LNCaP clone FGC (cell line): ENCODE measurements around the gene CDK4.

Experiments used
- DNase-seq: peaks from one replicate; pipeline ENCODE4 v3.0.0-alpha.2; 2011; ENCODE audit warnings: low read depth
- H3K4me3 ChIP-seq: 2 replicates; pipeline ENCODE4 v1.5.1; 2011; ENCODE audit warnings: mild to moderate bottlenecking, low read depth, low read length, control low read depth
- TF ChIP-seq, protein P1 (sequence below): IDR thresholded peaks from 2 replicates; pipeline ENCODE4 v1.5.1; 2012; ENCODE audit warnings: mild to moderate bottlenecking; ENCODE audit not compliant: control insufficient read depth, insufficient read depth; ENCODE audit errors: extremely low read depth

The CDK4 gene

DNA sequence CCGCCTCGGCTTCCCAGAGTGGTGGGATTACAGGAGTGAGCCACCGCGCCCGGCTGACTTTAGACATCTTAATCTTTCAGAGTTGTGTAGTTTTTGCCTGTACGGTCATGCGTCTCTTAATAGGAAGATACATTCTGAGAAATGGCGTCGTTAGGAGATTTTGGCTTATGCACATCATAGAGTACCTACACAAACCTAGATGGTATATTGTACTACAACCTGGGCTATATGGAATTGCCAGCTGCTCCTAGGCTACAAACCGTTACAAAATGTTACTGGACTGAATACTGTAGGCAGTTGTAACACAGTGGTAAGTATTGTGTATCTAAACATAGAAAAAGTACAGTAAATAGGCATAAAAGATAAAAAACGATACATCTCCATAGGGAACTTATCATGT lies 31.8 kb upstream of the CDK4 start:
- TF ChIP-seq, protein P1, sequence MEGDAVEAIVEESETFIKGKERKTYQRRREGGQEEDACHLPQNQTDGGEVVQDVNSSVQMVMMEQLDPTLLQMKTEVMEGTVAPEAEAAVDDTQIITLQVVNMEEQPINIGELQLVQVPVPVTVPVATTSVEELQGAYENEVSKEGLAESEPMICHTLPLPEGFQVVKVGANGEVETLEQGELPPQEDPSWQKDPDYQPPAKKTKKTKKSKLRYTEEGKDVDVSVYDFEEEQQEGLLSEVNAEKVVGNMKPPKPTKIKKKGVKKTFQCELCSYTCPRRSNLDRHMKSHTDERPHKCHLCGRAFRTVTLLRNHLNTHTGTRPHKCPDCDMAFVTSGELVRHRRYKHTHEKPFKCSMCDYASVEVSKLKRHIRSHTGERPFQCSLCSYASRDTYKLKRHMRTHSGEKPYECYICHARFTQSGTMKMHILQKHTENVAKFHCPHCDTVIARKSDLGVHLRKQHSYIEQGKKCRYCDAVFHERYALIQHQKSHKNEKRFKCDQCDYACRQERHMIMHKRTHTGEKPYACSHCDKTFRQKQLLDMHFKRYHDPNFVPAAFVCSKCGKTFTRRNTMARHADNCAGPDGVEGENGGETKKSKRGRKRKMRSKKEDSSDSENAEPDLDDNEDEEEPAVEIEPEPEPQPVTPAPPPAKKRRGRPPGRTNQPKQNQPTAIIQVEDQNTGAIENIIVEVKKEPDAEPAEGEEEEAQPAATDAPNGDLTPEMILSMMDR, result no peak
- no peak for DNase-seq
- peak overlapping the region; percentile 83 for H3K4me3 ChIP-seq

- TF ChIP-seq, protein P1, result no peak
- peak overlapping the region; percentile 83 for H3K4me3 ChIP-seq
- DNase-seq, result no peak
Measured at GRCh38 chr12:57783466-57783801, 31.3 kb upstream of the CDK4 start.

DNA sequence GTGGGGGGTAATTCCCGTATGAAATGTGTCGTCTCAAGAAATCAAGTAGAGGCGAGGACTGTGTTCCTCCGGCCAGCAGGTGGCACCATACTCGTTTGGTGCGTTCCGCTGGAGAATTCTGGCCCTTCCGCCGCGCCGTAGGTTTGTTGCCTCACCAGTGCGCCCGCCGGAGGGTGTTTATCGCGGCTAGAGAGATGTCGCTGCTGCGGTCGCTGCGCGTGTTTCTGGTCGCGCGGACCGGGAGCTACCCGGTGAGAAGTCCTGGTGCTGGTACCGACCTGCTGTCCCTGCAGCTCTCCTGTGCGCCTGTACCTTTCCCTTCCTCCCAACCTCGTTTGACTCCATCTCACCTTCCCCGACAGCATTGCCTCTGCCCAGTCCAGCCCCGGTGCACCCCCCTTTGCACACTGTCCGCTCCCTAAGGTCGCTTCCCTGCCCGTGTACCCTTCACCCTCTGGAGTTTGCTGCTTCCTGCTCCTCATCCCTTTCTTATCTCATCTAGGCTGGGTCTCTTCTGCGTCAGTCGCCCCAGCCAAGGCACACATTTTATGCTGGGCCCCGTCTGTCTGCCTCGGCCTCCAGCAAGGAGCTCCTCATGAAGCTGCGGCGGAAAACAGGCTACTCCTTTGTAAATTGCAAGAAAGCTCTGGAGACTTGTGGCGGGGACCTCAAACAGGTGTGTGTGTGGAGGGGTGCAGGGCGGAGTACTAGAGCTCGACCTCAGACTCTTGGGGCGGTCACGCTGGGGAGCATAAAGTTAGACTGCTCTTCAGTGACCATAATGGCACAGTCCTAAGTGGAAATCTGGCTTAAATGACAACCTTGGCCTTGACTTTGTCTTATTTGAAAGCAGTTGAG lies 30.7 kb upstream of the CDK4 start, which contains the start of gene TSFM:
Gene TSFM (plus strand): TSS at position 180 of the 858 bp plus-strand sequence. CDS start 15 bp downstream, at position 195.
- peak; percentile 84 for DNase-seq
- TF ChIP-seq, protein P1, result peak; percentile 99
- H3K4me3 ChIP-seq, result peak within 1 kb of the TSS; percentile 83

DNA sequence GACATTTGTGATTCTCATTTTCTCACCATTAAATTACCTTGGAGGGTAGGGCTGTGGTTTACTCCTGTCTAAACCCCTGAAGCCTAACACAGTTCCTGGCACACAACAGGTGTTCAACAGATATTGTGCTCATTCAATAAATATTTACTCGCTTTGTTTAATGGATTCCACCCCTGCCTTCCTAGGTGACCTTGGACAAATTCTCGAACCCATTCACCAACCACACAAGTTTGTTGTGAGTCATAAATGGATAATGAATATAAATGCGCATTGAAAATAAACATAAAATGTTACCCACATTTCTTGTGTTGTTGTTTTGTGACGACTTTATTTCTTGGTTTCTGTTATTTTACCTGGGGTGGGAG lies 30.1 kb upstream of the CDK4 start:
- TF ChIP-seq, protein P1, result no peak
- DNase-seq, result no peak
- H3K4me3 ChIP-seq, result peak overlapping the region; percentile 83

GRCh38 chr12:57781801-57782200 lies 29.7 kb upstream of the CDK4 start:
- H3K4me3 ChIP-seq, result no peak overlapping the region
- TF ChIP-seq, protein P1, result no peak
- no peak for DNase-seq

- TF ChIP-seq, protein P1, result no peak
- no peak overlapping the region for H3K4me3 ChIP-seq
- no peak for DNase-seq
Measured at GRCh38 chr12:57781244-57781643, 29.1 kb upstream of the CDK4 start.
